Adipocyte (in vitro differentiated cells): ENCODE measurements around the gene EEFSEC.

ENCODE experiments used
- DNase-seq: peaks from one replicate; pipeline ENCODE4 v3.0.0-alpha.2; 2015; ENCODE audit warnings: low read depth
- H3K27me3 ChIP-seq: replicated peaks from 2 replicates; pipeline ENCODE4 v1.7.0; 2013; ENCODE audit warnings: mild to moderate bottlenecking, low read length, moderate library complexity; ENCODE audit not compliant: control insufficient read depth, insufficient read depth
- H3K36me3 ChIP-seq: 2 replicates; pipeline ENCODE4 v1.7.0; 2013; ENCODE audit warnings: low read length, mild to moderate bottlenecking, moderate library complexity; ENCODE audit not compliant: control insufficient read depth, insufficient read depth, severe bottlenecking
- H3K4me1 ChIP-seq: 2 replicates; pipeline ENCODE4 v1.7.0; 2013; ENCODE audit warnings: mild to moderate bottlenecking, low read length, moderate library complexity; ENCODE audit not compliant: control insufficient read depth, insufficient read depth
- H3K4me3 ChIP-seq: 2 replicates; pipeline ENCODE4 v1.7.0; 2013; ENCODE audit warnings: mild to moderate bottlenecking, low read length, moderate library complexity
- H3K9ac ChIP-seq: 2 replicates; pipeline ENCODE4 v1.7.0; 2013; ENCODE audit warnings: mild to moderate bottlenecking, low read length, moderate library complexity
- H3K9me3 ChIP-seq: 2 replicates; pipeline ENCODE4 v1.7.0; 2013; ENCODE audit warnings: mild to moderate bottlenecking, low read length, moderate library complexity; ENCODE audit not compliant: control insufficient read depth

Gene EEFSEC

DNA sequence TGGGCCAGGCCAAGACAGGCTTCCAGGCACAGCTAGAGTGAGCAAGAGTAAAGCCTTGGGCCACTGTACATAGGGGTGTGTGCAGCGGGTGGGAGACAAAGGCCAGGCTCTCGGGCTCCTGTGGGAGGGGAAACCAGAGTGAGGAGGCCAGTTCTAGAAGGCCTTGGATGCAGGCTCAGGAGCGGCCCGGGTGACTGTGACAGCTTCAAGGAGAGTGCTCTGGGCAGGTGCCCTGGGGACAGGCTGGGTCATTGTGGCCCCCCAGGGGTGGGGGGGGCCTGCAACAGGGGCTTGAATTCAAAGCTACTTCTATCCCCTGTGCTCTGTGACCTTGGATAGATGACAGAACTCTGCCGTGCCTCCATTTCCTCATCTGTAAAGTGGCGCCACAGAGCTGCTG, 204.3 kb downstream of the EEFSEC start:
- no peak for DNase-seq
- no peak overlapping the region for H3K9ac ChIP-seq
- H3K36me3 ChIP-seq, result peaks cover 2% of the 10 kb centered on the region
- no peaks in the 10 kb centered on the region for H3K4me1 ChIP-seq
- no peak overlapping the region for H3K4me3 ChIP-seq
- H3K27me3 ChIP-seq, result no peaks in the 10 kb centered on the region
- no peaks in the 10 kb centered on the region for H3K9me3 ChIP-seq

DNA sequence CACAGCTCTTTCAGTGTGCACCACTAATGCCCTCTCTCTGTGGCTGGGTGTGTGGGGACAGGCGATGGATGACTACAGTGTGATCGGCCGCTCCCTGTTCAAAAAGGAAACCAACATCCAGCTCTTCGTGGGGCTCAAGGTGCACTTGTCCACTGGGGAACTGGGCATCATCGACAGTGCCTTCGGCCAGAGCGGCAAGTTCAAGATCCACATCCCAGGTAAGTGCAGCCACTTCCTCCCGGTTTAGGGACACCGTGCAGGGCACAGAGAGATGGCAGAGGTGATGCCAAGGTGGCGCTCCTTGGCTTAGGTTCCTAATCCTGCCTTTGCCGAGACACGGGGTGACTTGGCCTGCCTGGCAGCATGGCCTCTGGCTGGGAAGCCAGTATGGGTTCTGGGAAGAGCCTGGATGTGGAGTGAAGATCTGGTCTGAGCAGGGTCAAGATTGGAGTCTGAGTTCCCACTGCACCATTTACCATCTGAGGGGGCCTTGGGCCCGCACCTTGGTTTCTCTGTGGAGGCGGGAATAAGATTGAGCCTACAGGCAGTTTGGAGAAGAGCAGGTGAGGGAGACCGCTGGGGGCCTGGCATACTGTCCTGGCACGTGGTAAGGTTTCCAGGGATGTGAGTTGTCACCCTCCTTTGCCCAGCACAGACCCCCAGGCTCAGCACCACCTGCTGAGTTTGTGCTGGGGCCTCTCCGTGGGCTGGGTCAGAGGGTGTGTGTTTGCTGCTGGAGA, 205.0 kb downstream of the EEFSEC start:
- Histone ChIP-seq H3K36me3 (peaks cover 2% of the 10 kb centered on the region), H3K4me3 (no peak overlapping the region), H3K9ac (no peak overlapping the region), H3K9me3 (no peaks in the 10 kb centered on the region), H3K27me3 (no peaks in the 10 kb centered on the region), H3K4me1 (no peaks in the 10 kb centered on the region)
- DNase-seq, result no peak

DNA sequence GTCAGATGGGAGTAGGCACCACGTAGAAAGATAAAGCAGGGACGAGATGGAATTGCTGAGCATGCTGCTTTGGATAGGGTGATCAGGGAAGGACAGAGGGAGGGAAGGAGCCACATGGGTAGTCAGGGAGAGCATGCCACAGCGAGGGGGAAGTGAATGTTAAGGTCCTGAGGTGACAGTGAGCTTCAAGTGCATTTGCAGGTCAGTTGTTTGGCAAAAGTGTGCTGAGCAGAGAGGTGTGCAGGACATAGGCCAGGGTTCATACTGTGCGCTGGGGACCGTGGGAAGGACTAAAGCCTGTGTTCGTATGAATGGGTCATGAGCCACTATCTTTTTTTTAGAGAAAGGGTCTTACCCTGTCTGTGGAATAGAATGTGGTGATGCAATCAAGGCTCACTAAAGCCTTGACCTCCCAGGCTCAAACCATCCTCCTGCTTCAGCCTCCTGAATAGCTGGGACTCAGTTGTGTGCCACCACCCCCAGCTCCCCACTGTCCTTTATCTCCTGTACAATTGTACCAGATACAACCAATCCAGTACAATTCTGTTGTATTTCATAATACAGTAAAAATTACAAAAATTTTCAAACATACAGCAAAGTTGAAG, 205.9 kb downstream of the EEFSEC start:
- H3K9me3 ChIP-seq, result no peaks in the 10 kb centered on the region
- H3K36me3 ChIP-seq, result peaks cover 2% of the 10 kb centered on the region
- no peak overlapping the region for H3K4me3 ChIP-seq
- H3K4me1 ChIP-seq, result no peaks in the 10 kb centered on the region
- no peak overlapping the region for H3K9ac ChIP-seq
- DNase-seq, result no peak
- H3K27me3 ChIP-seq, result no peaks in the 10 kb centered on the region

DNA sequence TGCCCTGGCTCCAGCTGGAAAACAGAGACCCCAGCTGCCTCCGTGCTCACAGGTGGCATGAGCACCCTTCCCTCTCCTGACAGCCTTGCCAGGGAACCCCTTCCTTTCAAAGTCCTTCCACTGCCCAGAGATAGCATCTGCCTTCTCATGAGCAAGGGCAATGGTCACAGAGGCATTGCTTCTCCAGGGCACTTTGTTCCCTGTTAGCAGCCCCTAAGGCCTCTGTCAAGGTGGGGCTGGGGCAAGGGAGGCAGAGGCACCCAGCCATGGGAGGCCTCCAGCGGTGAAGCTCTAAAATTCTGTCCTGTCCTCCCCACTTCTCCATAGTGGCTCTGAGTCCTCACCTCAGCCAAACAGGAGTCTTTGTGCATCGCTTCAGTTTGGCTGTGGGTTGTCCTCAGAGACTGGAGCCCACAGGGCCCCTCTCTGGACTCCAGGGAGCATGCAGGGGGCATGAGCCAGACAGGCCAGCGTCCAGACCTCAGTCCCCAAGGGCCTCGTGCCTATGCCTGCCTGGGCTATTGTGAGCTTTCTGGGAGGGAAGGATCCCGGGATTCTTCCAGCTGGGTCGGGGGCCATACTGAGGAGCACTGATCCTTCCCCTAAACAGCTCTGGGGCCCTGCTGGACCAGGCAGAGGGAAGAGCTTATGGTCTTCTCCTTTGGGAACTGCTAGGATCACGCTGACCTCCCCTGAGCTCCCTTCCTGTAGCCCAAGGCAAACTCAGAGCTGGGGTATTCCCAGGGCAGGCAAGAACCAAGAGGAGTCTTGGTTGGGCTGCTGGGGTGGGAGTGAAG, 206.8 kb downstream of the EEFSEC start:
- H3K36me3 ChIP-seq, result peaks cover 2% of the 10 kb centered on the region
- no peaks in the 10 kb centered on the region for H3K9me3 ChIP-seq
- no peak for DNase-seq
- H3K27me3 ChIP-seq, result no peaks in the 10 kb centered on the region
- no peak overlapping the region for H3K4me3 ChIP-seq
- H3K4me1 ChIP-seq, result no peaks in the 10 kb centered on the region
- no peak overlapping the region for H3K9ac ChIP-seq

DNA sequence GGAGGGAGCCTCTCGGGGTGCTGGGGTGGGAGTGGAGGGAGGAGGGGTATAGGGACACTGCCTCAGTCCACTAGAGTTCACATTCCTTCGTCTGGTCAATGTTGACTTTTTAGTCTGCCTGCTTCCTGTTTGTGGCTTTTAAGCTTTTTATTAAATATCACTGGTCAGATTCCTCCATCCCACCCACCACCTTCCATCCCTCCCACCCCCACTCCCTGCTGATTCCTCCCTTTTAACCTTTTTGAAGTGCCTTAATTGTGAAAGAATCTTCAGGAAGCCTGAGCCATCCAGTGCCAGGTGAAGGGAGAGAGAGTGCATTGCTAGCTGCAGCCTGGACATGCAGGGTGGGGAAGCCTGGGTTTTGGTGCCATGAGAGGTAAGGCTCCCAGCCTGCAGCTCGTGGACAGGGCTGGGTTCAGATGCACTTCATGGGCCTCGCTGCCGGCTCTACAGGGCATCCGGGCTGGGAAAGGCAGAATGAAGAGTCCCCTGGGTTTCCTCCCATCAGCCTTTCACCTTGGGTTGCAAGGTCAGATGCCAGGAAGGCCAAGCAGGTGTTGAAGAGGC, 207.5 kb downstream of the EEFSEC start:
- Histone ChIP-seq H3K9ac (no peak overlapping the region), H3K9me3 (no peaks in the 10 kb centered on the region), H3K4me3 (no peak overlapping the region), H3K4me1 (no peaks in the 10 kb centered on the region), H3K27me3 (no peaks in the 10 kb centered on the region), H3K36me3 (peaks cover 2% of the 10 kb centered on the region)
- no peak for DNase-seq

DNA sequence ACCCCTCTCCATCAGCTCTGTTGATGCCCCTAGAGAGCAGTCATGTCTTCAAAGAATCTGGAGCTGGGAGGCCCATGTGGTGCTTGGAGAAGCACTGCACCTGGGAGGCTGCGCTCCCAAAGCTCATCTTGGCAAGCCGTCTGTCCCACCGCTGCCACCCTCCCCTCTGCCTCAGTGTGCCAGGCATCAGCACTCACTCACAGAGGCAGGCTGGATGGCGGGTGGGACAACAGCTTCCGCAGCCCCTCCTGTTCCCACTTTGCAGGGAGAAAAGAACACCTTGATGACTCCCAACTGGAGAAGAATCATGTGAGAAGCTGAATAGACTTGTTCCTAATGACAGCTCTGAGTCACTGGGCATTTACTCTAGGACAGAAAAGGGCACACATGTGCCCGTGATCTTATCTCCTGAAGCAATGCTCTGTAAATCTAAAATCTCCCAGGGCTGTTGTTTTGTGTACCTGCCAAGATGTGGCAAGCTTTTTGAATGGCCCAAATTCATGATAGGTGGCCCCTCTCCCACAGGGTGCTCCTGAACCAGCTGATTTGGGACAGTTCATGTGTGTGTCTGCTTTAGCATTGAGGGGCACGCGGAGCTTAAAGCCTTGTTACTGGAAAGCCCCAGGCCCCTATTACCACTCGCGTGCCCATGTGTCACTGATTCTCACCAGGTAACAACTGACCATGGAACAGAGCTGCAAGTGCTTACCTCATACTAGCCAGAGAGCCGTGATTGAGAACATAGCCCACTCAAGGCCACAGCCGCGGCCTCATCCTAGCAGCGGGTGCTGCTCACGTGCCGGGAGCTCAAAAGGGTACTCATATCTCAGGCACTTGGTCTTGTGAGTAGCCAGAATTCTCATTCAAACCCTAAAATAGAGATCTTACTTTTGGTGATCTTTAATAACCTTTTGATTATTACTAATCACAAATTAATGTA, 209.0 kb downstream of the EEFSEC start:
- Histone ChIP-seq H3K36me3 (no peaks in the 10 kb centered on the region), H3K4me1 (no peaks in the 10 kb centered on the region), H3K9ac (no peak overlapping the region), H3K4me3 (no peak overlapping the region), H3K27me3 (no peaks in the 10 kb centered on the region), H3K9me3 (no peaks in the 10 kb centered on the region)
- no peak for DNase-seq

DNA sequence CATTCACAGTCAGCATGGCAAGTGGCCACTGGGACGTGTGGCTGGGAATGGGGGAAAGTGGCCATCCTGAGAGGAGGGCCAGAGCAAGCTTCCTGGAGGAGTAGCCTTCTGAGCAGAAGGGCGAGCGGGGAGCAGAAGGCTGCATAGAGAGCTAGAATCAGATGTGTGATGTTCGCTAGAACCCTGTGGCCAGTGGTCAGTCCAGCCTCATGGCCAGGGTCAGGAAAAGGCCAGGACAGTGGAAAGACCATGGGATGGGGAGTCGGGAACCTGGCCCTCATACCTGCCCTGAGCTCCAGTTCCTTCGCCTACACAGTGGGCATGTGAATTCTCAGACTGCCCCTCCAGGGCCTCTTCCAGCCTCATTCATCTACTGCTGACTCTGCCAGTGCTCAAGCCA, 211.0 kb downstream of the EEFSEC start:
- no peak for DNase-seq
- no peaks in the 10 kb centered on the region for H3K36me3 ChIP-seq
- H3K9ac ChIP-seq, result no peak overlapping the region
- no peak overlapping the region for H3K4me3 ChIP-seq
- no peaks in the 10 kb centered on the region for H3K4me1 ChIP-seq
- no peaks in the 10 kb centered on the region for H3K27me3 ChIP-seq
- no peaks in the 10 kb centered on the region for H3K9me3 ChIP-seq

DNA sequence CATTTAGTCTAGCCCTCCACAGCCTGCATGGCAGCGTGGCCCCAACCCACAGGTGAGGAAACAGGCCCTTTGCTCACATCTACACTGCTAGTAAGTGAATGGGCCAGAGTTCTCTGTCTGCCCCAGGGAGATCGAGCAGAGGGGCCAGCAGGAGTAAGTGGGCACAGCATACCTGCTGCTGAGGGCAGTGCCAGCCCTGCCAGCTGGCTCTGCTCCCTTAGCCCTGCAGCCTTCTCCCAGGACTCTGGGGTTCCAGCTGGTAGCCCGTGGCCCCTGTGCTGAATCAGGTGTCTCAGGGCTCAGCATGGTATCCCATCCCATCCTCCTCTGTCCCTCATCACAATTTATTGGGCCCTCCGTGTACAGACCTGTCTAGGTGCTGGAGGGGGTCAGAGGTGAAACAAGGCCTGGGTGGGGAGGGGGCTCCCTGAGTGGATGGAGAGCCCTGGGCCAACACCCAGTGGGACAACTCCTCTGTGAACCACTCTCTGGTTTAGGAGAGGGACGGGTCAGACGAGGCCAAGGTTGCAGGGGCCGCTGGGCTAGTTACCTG, 211.6 kb downstream of the EEFSEC start:
- Histone ChIP-seq H3K9ac (no peak overlapping the region), H3K9me3 (no peaks in the 10 kb centered on the region), H3K4me3 (no peak overlapping the region), H3K4me1 (no peaks in the 10 kb centered on the region), H3K36me3 (no peaks in the 10 kb centered on the region), H3K27me3 (no peaks in the 10 kb centered on the region)
- DNase-seq, result no peak

DNA sequence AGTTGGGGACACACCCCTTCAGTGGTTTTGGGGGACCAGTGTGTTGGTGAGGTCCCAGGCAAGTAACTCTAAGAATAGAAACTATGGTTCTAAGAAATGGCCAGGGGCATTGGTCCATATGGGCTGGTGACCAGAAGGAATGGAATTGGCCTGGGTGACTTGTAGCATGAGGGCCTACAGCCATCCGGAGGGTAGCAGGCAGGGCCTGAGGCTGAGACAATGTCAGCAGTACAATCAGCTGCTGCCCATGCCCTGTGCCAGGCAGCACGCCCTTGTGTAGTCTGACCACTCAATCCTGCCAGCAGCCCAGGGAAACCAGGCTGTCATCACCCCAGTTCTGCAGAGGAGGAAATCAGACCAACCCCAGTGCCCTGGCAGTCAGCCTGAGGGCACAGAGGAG, 212.9 kb downstream of the EEFSEC start:
- H3K9ac ChIP-seq, result no peak overlapping the region
- H3K4me3 ChIP-seq, result no peak overlapping the region
- no peaks in the 10 kb centered on the region for H3K27me3 ChIP-seq
- H3K4me1 ChIP-seq, result no peaks in the 10 kb centered on the region
- H3K9me3 ChIP-seq, result no peaks in the 10 kb centered on the region
- no peaks in the 10 kb centered on the region for H3K36me3 ChIP-seq
- DNase-seq, result no peak

DNA sequence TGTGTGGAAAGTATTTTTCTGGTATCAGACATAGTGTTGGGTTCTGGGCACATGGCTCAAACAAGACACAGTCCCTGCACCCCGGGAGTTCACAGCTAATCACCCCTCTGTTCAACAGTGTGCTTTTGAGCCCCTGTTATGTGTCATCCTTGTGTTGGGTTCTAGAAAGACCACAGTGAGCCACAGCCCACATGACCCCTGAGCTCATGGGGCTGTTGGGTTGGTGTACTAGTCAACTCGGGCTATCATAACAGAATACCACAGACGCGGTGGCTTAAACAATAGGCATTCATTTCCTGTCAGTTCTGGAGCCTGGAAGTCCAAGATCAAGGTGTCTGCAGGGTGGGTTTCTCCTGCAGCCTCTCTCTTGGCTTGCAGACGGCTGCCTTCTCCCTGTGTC, 213.4 kb downstream of the EEFSEC start:
- H3K9me3 ChIP-seq, result no peaks in the 10 kb centered on the region
- DNase-seq, result no peak
- no peaks in the 10 kb centered on the region for H3K36me3 ChIP-seq
- no peak overlapping the region for H3K4me3 ChIP-seq
- H3K4me1 ChIP-seq, result no peaks in the 10 kb centered on the region
- no peaks in the 10 kb centered on the region for H3K27me3 ChIP-seq
- no peak overlapping the region for H3K9ac ChIP-seq
